K562 (cell line): Measurements from ENCODE around the gene ODF2. TPM values are rescaled to one million over a fixed set of nuclear protein-coding genes. Genes with fewer than 3 reads are reported as not detected.

Experiments
- ATAC-seq: fragments of 200-7000 bp; cut with Tn5 transposase; 3 replicates; pipeline ENCODE4 v1.9.1; 2020; ENCODE audit warnings: moderate library complexity
- BruUV-seq: library from RNA; stranded (reverse); fragments of 400-500 nt; replicated peaks from 2 replicates; lab custom pipeline; 2021; lab: Mats Ljungman, UMichigan
- CTCF ChIA-PET: fragments of 300-600 bp; formaldehyde crosslinking; extraction: SDS; loops from one replicate; lab custom pipeline; 2021; ENCODE audit warnings: low intra/inter-chr PET ratio; lab: Yijun Ruan, JAX
- POLR2A ChIA-PET: fragments of 300-600, 350-650 bp; sonication (Branson Sonifier 250); formaldehyde crosslinking; extraction: SDS; loops from one replicate; lab custom pipeline; 2021; ENCODE audit warnings: antibody characterized with exemption, inconsistent platforms; lab: Yijun Ruan, JAX
- DNase-seq, 4 experiments: peaks; one replicate each; pipeline versions ENCODE4 v3.0.0 to v3.0.0-alpha.2; 2011 to 2018; ENCODE audit warnings: low spot score in 3 of 4, mixed read lengths in 3 of 4; ENCODE audit errors: extremely low read depth in 1 of 4
- FAIRE-seq: peaks from 2 replicates; lab custom pipeline; 2011; peaks lifted over from hg19 to GRCh38; lab: Jason Lieb, UNC
- H2AFZ ChIP-seq: 2 replicates; pipeline ENCODE4 v1.6.0; 2011; ENCODE audit warnings: low read depth, low read length, control low read depth, inconsistent platforms
- H3K27ac ChIP-seq: fragments of 200-600 bp; 3 replicates; pipeline ENCODE4 v1.8.0; 2011; ENCODE audit warnings: low read depth, mild to moderate bottlenecking, control low read depth, inconsistent platforms, low read length, moderate library complexity, mixed read lengths; ENCODE audit errors: extremely low read depth
- H3K27me3 ChIP-seq, 2 experiments: fragments of 300-600 bp in 1 of 2; 2 replicates in 1 of 2; 3 replicates in 1 of 2; pipeline versions ENCODE4 v1.6.0 to v1.8.0; 2011; ENCODE audit warnings: inconsistent platforms in 2 of 2, low read length in 2 of 2, mild to moderate bottlenecking in 1 of 2, mixed read lengths in 1 of 2, moderate library complexity in 1 of 2; ENCODE audit not compliant: control insufficient read depth in 2 of 2, insufficient read depth in 2 of 2
- H3K36me3 ChIP-seq: fragments of 300-600 bp; 3 replicates; pipeline ENCODE4 v1.8.0; 2011; ENCODE audit warnings: mild to moderate bottlenecking, low read length, inconsistent platforms; ENCODE audit not compliant: control insufficient read depth, insufficient read depth
- H3K4me1 ChIP-seq, 2 experiments: fragments of 200-600 bp in 1 of 2; replicated peaks in 1 of 2; 2 replicates in 1 of 2; 3 replicates in 1 of 2; pipeline versions ENCODE4 v1.5.1 to v1.8.0; 2011; ENCODE audit warnings: inconsistent platforms in 2 of 2, low read length in 2 of 2, mild to moderate bottlenecking in 1 of 2, mixed read lengths in 1 of 2, moderate library complexity in 1 of 2; ENCODE audit not compliant: control insufficient read depth in 2 of 2, insufficient read depth in 2 of 2
- H3K4me2 ChIP-seq: 2 replicates; pipeline ENCODE4 v1.6.1; 2011; ENCODE audit warnings: low read length, control low read depth, inconsistent platforms, mixed read lengths; ENCODE audit not compliant: insufficient read depth
- H3K4me3 ChIP-seq: fragments of 200-600 bp; sonication (generic), shearing (Covaris generic); 2 replicates; pipeline ENCODE4 v1.5.1; 2016; ENCODE audit warnings: control low read depth, inconsistent platforms
- H3K79me2 ChIP-seq: fragments of 200-600 bp; 3 replicates; pipeline ENCODE4 v1.8.0; 2011; ENCODE audit warnings: low read length, inconsistent platforms; ENCODE audit not compliant: control insufficient read depth, insufficient read depth
- H3K9ac ChIP-seq, 2 experiments: 2 replicates each; pipeline versions ENCODE4 v1.6.0 to v1.6.1; 2011; ENCODE audit warnings: low read depth in 2 of 2, low read length in 2 of 2, control low read depth in 1 of 2, inconsistent platforms in 1 of 2, mild to moderate bottlenecking in 1 of 2, mixed read lengths in 1 of 2; ENCODE audit not compliant: insufficient read depth in 1 of 2
- H3K9me1 ChIP-seq: one replicate; pipeline ENCODE4 v1.6.0; 2011; ENCODE audit warnings: inconsistent platforms, mild to moderate bottlenecking, low read length, moderate library complexity; ENCODE audit not compliant: control insufficient read depth, insufficient read depth
- H3K9me3 ChIP-seq: replicated peaks from 2 replicates; pipeline ENCODE4 v1.5.1; 2011; ENCODE audit warnings: low read depth, low read length, inconsistent platforms; ENCODE audit not compliant: control insufficient read depth, insufficient read depth
- H4K20me1 ChIP-seq: replicated peaks from 2 replicates; pipeline ENCODE4 v1.6.1; 2011; ENCODE audit warnings: low read length, inconsistent platforms, mixed read lengths; ENCODE audit not compliant: control insufficient read depth, insufficient read depth
- AFF4 ChIP-seq: sonication (generic); formaldehyde crosslinking; IDR thresholded peaks from 2 replicates; pipeline ENCODE4 v1.8.0; 2023; ENCODE audit warnings: mild to moderate bottlenecking, missing genetic modification reagents
- GATAD2A ChIP-seq: fragments of 450-650 bp; IDR thresholded peaks from 2 replicates; pipeline ENCODE4 v1.6.1; 2017
- LCOR ChIP-seq: sonication (generic); formaldehyde crosslinking; IDR thresholded peaks from 2 replicates; pipeline ENCODE4 v1.8.0; 2022; ENCODE audit warnings: mild to moderate bottlenecking, missing genetic modification reagents
- MED1 ChIP-seq: sonication (generic); formaldehyde crosslinking; IDR thresholded peaks from 2 replicates; pipeline ENCODE4 v1.8.1; 2023; ENCODE audit warnings: missing genetic modification reagents, borderline replicate concordance
- WGBS: fragments of 100-300 bp; shearing (Covaris generic); methylation state at CpG from one replicate; pipeline ENCODE4 v1.1.6; 2016; ENCODE audit warnings: low coverage, mixed read lengths; ENCODE audit not compliant: insufficient coverage; ENCODE audit errors: missing lambda C conversion rate; 5-methylcytosine and 5-hydroxymethylcytosine counted together
- in situ Hi-C: fragments of 300-500 bp; cut with MboI; formaldehyde crosslinking; loops from 4 replicates; pipeline ENCODE4 v1.15.0; 2018; ENCODE audit warnings: inconsistent platforms, mixed read lengths
- intact Hi-C: fragments of 100-400 bp; cut with micrococcal nuclease; formaldehyde crosslinking; loops from 2 replicates; pipeline ENCODE4 v1.14.2; 2022
- polyA plus RNA-seq, 8 experiments: library from polyadenylated mRNA; depleted of rRNA in 4 of 8; stranded (reverse) in 5 of 8; unstranded in 3 of 8; fragments of >200 nt; fragmentation: Nextera tagmentation in 2 of 8; fragmentation: Illumina TruSeq in 1 of 8; extraction: Ambion mirVana in 2 of 8; extraction: Trizol in 1 of 8; gene quantifications; 2 replicates each; pipeline versions ENCODE4 v1.2.1 to v1.2.3, GENCODE V29; 2011 to 2014; ENCODE audit warnings: inconsistent platforms in 1 of 8, missing spikeins in 1 of 8
- total RNA-seq, 7 experiments: library from RNA; depleted of rRNA in 6 of 7; stranded (reverse); fragments of >200 nt in 6 of 7; fragmentation: Illumina TruSeq in 2 of 7; extraction: Trizol in 2 of 7; gene quantifications; 2 replicates each; pipeline versions ENCODE4 v1.2.1 to v1.2.3, GENCODE V29; 2011 to 2021; ENCODE audit warnings: low replicate concordance in 1 of 7

Gene ODF2
- total and polyA plus RNA-seq, 9 of the 15 experiments (the other 6 are each of a cell fraction or from before 2014, with no cell fraction given): 16.5 to 83.2 (median 69.7) TPM

GRCh38 chr9:128498911-128499310, 43.1 kb downstream of the ODF2 start:
- Histone ChIP-seq H3K27me3 (no peaks in the 10 kb centered on the region), H3K27ac (no peak overlapping the region), H3K4me3 (no peak overlapping the region), H3K36me3 (peaks cover 82% of the 10 kb centered on the region), H3K4me2 (no peak overlapping the region), H2AFZ (no peak overlapping the region), H4K20me1 (no peaks in the 10 kb centered on the region), H3K9me3 (no peaks in the 10 kb centered on the region), H3K79me2 (no peaks in the 10 kb centered on the region), H3K9me1 (no peaks in the 10 kb centered on the region), H3K9ac (no peak overlapping the region), H3K4me1 (peaks cover 11 to 15% of the 10 kb centered on the region in 2 experiments)
- ChIA-PET POLR2A (interaction anchor here (1.1 to 1.2 kb wide), 2 partner anchors 10 to 11 kb away, joined by 3 to 4 read pairs; no protein-coding TSS in a partner anchor), CTCF (no interaction called here)
- TF ChIP-seq AFF4 (CRISPR knock-in tag) (no peak), LCOR (no peak), GATAD2A (no peak), MED1 (CRISPR knock-in tag) (no peak)
- intact Hi-C loops: no loop called here
- no TSS peak for BruUV-seq
- in situ Hi-C loops: no loop called here
- FAIRE-seq (no peak), DNase-seq (no peak), ATAC-seq (no peak)
- 93% methylated on average over 9 of the region's 9 CpGs for WGBS
